AG09319 (cell line): ENCODE measurements around the gene RPS3.

Source experiments
- DNase-seq: peaks from one replicate; pipeline ENCODE4 v3.0.0-alpha.2; 2010; ENCODE audit warnings: low read depth; ENCODE audit errors: extremely low read depth
- TF ChIP-seq, protein P1 (sequence below): IDR thresholded peaks from 2 replicates; pipeline ENCODE4 v1.5.1; 2011; ENCODE audit warnings: low read depth, mild to moderate bottlenecking, inconsistent platforms, low read length, moderate library complexity

RPS3 gene

GRCh38 chr11:75433443-75433842 lies 34.1 kb downstream of the RPS3 start:
- no peak for DNase-seq
- TF ChIP-seq, protein P1, sequence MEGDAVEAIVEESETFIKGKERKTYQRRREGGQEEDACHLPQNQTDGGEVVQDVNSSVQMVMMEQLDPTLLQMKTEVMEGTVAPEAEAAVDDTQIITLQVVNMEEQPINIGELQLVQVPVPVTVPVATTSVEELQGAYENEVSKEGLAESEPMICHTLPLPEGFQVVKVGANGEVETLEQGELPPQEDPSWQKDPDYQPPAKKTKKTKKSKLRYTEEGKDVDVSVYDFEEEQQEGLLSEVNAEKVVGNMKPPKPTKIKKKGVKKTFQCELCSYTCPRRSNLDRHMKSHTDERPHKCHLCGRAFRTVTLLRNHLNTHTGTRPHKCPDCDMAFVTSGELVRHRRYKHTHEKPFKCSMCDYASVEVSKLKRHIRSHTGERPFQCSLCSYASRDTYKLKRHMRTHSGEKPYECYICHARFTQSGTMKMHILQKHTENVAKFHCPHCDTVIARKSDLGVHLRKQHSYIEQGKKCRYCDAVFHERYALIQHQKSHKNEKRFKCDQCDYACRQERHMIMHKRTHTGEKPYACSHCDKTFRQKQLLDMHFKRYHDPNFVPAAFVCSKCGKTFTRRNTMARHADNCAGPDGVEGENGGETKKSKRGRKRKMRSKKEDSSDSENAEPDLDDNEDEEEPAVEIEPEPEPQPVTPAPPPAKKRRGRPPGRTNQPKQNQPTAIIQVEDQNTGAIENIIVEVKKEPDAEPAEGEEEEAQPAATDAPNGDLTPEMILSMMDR, result no peak

DNA sequence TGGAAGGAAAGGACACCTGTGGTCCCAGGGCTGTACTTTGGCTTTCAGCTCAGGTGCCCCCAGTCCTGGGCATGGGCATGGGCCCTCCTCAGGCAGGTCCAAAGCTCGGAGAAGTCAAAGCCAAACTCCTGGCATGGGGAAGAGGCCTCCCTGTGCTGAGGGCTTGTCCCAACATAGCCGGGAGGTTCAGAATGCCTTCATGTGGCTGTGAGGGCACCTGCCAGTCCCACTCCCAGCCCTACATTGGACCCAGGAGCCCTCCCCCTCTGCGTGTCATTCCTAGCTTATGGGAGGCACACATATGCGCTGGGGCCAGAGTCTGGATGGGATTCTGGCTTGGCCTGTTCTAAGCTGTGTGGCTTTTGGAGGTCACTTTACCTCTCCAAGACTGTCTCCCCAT lies 34.7 kb downstream of the RPS3 start:
- TF ChIP-seq, protein P1, result no peak
- no peak for DNase-seq

DNA sequence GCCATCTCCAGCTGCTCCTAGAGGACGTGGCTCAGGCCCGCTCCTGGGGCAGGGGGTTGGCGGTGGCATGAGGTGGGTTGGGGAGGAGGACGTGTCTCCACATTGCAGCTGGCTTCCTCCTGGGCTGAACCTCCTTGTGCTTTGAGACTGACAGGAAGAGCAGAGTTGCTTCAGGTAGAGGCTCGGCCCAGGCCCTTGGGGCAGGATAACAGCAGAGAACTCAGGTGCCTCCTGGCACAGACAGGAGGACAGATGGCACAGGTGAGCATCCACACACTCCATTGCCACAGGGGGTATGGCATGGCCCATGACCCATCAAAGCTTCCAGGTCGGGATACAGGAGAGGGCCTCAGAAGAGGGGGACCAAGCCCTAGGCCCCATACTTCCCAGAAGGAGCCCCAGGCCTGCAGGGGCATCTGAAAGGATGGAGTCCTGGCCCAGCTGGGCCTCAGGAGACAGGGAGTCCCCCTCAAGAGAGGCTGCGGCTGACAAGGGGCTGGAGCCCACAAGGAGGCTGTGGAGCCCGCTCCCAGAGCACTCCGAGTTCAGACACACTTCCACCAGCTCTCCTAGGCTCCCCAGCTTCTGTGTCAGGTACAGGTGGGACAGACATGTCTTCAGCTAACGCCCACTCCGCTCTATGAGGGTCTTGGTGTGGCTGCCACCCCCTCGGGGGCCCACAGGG lies 35.7 kb downstream of the RPS3 start:
- TF ChIP-seq, protein P1, result no peak
- no peak for DNase-seq

DNA sequence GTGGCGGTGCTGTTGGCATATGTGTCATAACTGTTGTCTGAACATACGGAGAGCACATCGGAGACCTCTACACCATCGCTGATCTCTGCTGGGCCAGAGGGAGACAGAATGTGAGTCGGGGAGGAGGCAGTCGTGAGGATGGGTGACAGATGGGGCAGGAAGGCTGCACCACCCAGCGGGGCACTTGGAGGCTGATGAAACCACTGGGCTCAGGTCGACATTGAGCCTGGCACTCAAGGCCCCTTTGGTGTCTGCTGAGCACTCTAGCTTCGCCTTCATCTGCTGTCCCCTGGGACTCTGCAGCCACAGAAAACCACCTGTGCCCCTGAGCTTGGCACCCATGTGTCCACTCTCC lies 36.2 kb downstream of the RPS3 start:
- TF ChIP-seq, protein P1, result no peak
- DNase-seq, result no peak

DNA sequence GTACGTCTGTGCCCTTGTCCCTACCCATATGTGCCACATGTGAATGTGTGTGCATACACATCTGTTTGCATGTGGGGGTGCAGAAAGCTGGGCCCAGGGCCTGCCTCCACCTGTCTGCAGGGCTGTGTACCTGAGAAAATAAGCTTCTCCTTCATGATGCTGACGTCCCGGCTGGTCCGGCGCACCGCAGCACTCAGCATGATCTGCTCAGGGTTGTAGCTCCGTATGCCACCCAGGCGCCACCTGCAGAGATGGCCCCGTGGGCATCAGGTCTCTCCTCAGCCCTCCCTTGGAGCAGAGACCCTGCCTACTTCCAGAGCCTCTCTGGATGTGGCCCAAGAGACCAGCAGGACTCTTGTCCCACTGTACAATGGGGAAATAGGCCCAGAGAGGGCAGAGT lies 37.5 kb downstream of the RPS3 start:
- TF ChIP-seq, protein P1, result no peak
- no peak for DNase-seq

DNA sequence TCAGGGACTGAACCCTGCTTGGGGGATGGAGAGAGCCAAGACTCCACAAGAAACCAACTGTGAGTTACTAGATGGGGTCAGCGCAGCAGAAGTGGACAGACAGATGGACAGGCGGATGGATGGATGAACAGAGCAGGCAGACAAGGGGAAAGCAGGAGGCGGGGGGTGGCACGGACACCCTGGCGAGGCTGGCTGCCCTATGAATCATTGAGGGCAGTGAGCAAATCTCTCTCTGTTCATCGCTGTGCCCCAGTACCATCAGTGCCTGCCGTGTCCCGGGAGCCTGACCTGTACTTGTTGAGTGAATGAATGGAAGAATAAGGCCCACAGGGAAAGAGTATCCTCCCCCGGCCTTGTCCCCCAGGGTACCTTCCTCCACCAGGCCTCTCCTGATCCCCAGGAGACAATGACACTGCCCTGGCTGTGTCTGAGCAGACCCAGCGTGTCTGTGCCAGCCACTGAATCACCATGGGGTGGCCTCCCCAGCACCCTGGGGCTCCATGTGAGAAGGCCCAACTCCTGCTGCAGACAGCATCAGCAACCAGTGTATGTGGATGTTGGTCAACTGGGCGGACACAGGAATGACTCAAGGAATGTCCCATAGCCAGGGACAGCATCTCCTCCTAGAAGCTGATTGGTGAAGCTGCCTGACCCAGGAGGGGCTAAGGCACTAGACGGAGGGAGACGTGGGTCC lies 38.8 kb downstream of the RPS3 start:
- DNase-seq, result no peak
- TF ChIP-seq, protein P1, result no peak

- TF ChIP-seq, protein P1, result no peak
- DNase-seq, result no peak
These were observed 39.7 kb downstream of the RPS3 start for GRCh38 chr11:75439026-75439425.
